Measurements from ENCODE around the gene OLFM1.
A peak's percentile ranks its signal among the peaks of the same experiment; 100 is the strongest.

The OLFM1 gene

GRCh38 chr9:135084262-135084661 lies 3.2 kb upstream of the OLFM1 start:
- Histone ChIP-seq H3K4me3 (ENCODE audit: extremely low read depth, insufficient read depth, low read length, poor library complexity, severe bottlenecking) (no peak overlapping the region), H3K4me1 (ENCODE audit: control insufficient read depth, insufficient read depth, low read length, poor library complexity, severe bottlenecking) (peaks cover 16% of the 10 kb centered on the region), H3K36me3 (ENCODE audit: control insufficient read depth, insufficient read depth, low read length) (no peaks in the 10 kb centered on the region), H3K9me3 (ENCODE audit: control insufficient read depth, low read length) (no peaks in the 10 kb centered on the region), H3K27ac (ENCODE audit: low read depth, low read length, severe bottlenecking) (no peak overlapping the region)
- WGBS, 2 experiments (ENCODE audit: insufficient coverage in 2 of 2) = 90 to 100% methylated on average over 1 of the region's 1 CpG

GRCh38 chr9:135084881-135085760 lies 2.3 kb upstream of the OLFM1 start:
- WGBS, 2 experiments (ENCODE audit: insufficient coverage in 2 of 2) = 84 to 85% methylated on average over 18 to 20 of the region's 20 CpGs
- peaks cover 16% of the 10 kb centered on the region for H3K4me1 ChIP-seq (ENCODE audit: control insufficient read depth, insufficient read depth, low read length, poor library complexity, severe bottlenecking)
- no peaks in the 10 kb centered on the region for H3K9me3 ChIP-seq (ENCODE audit: control insufficient read depth, low read length)
- no peaks in the 10 kb centered on the region for H3K36me3 ChIP-seq (ENCODE audit: control insufficient read depth, insufficient read depth, low read length)
- H3K27ac ChIP-seq (ENCODE audit: low read depth, low read length, severe bottlenecking) = no peak overlapping the region
- no peak overlapping the region for H3K4me3 ChIP-seq (ENCODE audit: extremely low read depth, insufficient read depth, low read length, poor library complexity, severe bottlenecking)

- Histone ChIP-seq H3K4me3 (ENCODE audit: extremely low read depth, insufficient read depth, low read length, poor library complexity, severe bottlenecking) (no peak overlapping the region), H3K9me3 (ENCODE audit: control insufficient read depth, low read length) (no peaks in the 10 kb centered on the region), H3K4me1 (ENCODE audit: control insufficient read depth, insufficient read depth, low read length, poor library complexity, severe bottlenecking) (peaks cover 16% of the 10 kb centered on the region), H3K27ac (ENCODE audit: low read depth, low read length, severe bottlenecking) (no peak overlapping the region), H3K36me3 (ENCODE audit: control insufficient read depth, insufficient read depth, low read length) (no peaks in the 10 kb centered on the region)
- WGBS, 2 experiments (ENCODE audit: insufficient coverage in 2 of 2) = 23 to 27% methylated on average over 27 to 28 of the region's 30 CpGs
Measured at GRCh38 chr9:135085830-135086546, 1.5 kb upstream of the OLFM1 start.

GRCh38 chr9:135086597-135087488 lies 625 bp upstream of the OLFM1 start:
- H3K9me3 ChIP-seq (ENCODE audit: control insufficient read depth, low read length) = no peaks in the 10 kb centered on the region
- no peak overlapping the region for H3K27ac ChIP-seq (ENCODE audit: low read depth, low read length, severe bottlenecking)
- no peak overlapping the region for H3K4me3 ChIP-seq (ENCODE audit: extremely low read depth, insufficient read depth, low read length, poor library complexity, severe bottlenecking)
- 39 to 50% methylated on average over 46 to 47 of the region's 61 CpGs for WGBS, 2 experiments (ENCODE audit: insufficient coverage in 2 of 2)
- peaks cover 16% of the 10 kb centered on the region for H3K4me1 ChIP-seq (ENCODE audit: control insufficient read depth, insufficient read depth, low read length, poor library complexity, severe bottlenecking)
- H3K36me3 ChIP-seq (ENCODE audit: control insufficient read depth, insufficient read depth, low read length) = no peaks in the 10 kb centered on the region

- WGBS, 2 experiments (ENCODE audit: insufficient coverage in 2 of 2) = 0% methylated on average over 18 to 38 of the region's 57 CpGs
- H3K9me3 ChIP-seq (ENCODE audit: control insufficient read depth, low read length) = no peaks in the 10 kb centered on the region
- peaks cover 16% of the 10 kb centered on the region for H3K4me1 ChIP-seq (ENCODE audit: control insufficient read depth, insufficient read depth, low read length, poor library complexity, severe bottlenecking)
- peak overlapping the region; percentile 21 for H3K4me3 ChIP-seq (ENCODE audit: extremely low read depth, insufficient read depth, low read length, poor library complexity, severe bottlenecking)
- no peak overlapping the region for H3K27ac ChIP-seq (ENCODE audit: low read depth, low read length, severe bottlenecking)
- no peaks in the 10 kb centered on the region for H3K36me3 ChIP-seq (ENCODE audit: control insufficient read depth, insufficient read depth, low read length)
Measured at GRCh38 chr9:135087899-135088347, 455 bp downstream of the OLFM1 start.

- peak overlapping the region; percentile 21 for H3K4me3 ChIP-seq (ENCODE audit: extremely low read depth, insufficient read depth, low read length, poor library complexity, severe bottlenecking)
- WGBS, 2 experiments (ENCODE audit: insufficient coverage in 2 of 2) = 2% methylated on average over 32 to 33 of the region's 45 CpGs
Measured at GRCh38 chr9:135088348-135088978, 995 bp downstream of the OLFM1 start.

GRCh38 chr9:135088979-135089847 lies 1.7 kb downstream of the OLFM1 start:
- peaks cover 16% of the 10 kb centered on the region for H3K4me1 ChIP-seq (ENCODE audit: control insufficient read depth, insufficient read depth, low read length, poor library complexity, severe bottlenecking)
- H3K4me3 ChIP-seq (ENCODE audit: extremely low read depth, insufficient read depth, low read length, poor library complexity, severe bottlenecking) = peak overlapping the region; percentile 1
- H3K9me3 ChIP-seq (ENCODE audit: control insufficient read depth, low read length) = no peaks in the 10 kb centered on the region
- no peaks in the 10 kb centered on the region for H3K36me3 ChIP-seq (ENCODE audit: control insufficient read depth, insufficient read depth, low read length)
- 66 to 69% methylated on average over 25 to 28 of the region's 35 CpGs for WGBS, 2 experiments (ENCODE audit: insufficient coverage in 2 of 2)
- no peak overlapping the region for H3K27ac ChIP-seq (ENCODE audit: low read depth, low read length, severe bottlenecking)

More at GRCh38 chr9:135088348-135088978, 995 bp downstream of the OLFM1 start:
- H3K27ac ChIP-seq (ENCODE audit: low read depth, low read length, severe bottlenecking) = no peak overlapping the region
- peaks cover 16% of the 10 kb centered on the region for H3K4me1 ChIP-seq (ENCODE audit: control insufficient read depth, insufficient read depth, low read length, poor library complexity, severe bottlenecking)
- no peaks in the 10 kb centered on the region for H3K36me3 ChIP-seq (ENCODE audit: control insufficient read depth, insufficient read depth, low read length)
- no peaks in the 10 kb centered on the region for H3K9me3 ChIP-seq (ENCODE audit: control insufficient read depth, low read length)

GRCh38 chr9:135090081-135090480 lies 2.6 kb downstream of the OLFM1 start:
- Histone ChIP-seq H3K9me3 (ENCODE audit: control insufficient read depth, low read length) (no peaks in the 10 kb centered on the region), H3K4me1 (ENCODE audit: control insufficient read depth, insufficient read depth, low read length, poor library complexity, severe bottlenecking) (peaks cover 16% of the 10 kb centered on the region), H3K4me3 (ENCODE audit: extremely low read depth, insufficient read depth, low read length, poor library complexity, severe bottlenecking) (no peak overlapping the region), H3K27ac (ENCODE audit: low read depth, low read length, severe bottlenecking) (no peak overlapping the region), H3K36me3 (ENCODE audit: control insufficient read depth, insufficient read depth, low read length) (no peaks in the 10 kb centered on the region)
- 94% methylated on average over 5 of the region's 7 CpGs; no CpG with 5 or more reads in 1 of the 2 experiments for WGBS, 2 experiments (ENCODE audit: insufficient coverage in 2 of 2)

GRCh38 chr9:135090547-135090946 lies 3.1 kb downstream of the OLFM1 start:
- Histone ChIP-seq H3K4me3 (ENCODE audit: extremely low read depth, insufficient read depth, low read length, poor library complexity, severe bottlenecking) (no peak overlapping the region), H3K36me3 (ENCODE audit: control insufficient read depth, insufficient read depth, low read length) (no peaks in the 10 kb centered on the region), H3K9me3 (ENCODE audit: control insufficient read depth, low read length) (no peaks in the 10 kb centered on the region), H3K4me1 (ENCODE audit: control insufficient read depth, insufficient read depth, low read length, poor library complexity, severe bottlenecking) (peaks cover 16% of the 10 kb centered on the region), H3K27ac (ENCODE audit: low read depth, low read length, severe bottlenecking) (no peak overlapping the region)
- WGBS, 2 experiments (ENCODE audit: insufficient coverage in 2 of 2) = 82 to 90% methylated on average over 4 of the region's 5 CpGs

Measured in mesodermal cell (in vitro differentiated cells).